DMS53 treated with DMSO at 0.1 percent for 48 hours (cell line): Measurements from ENCODE around the gene BTLA.
A peak's percentile ranks its signal among the peaks of the same experiment; 100 is the strongest.
"Not testable (repeated sequence)": the region's sequence is repeated elsewhere in the genome, so short reads cannot be mapped to it uniquely, and the experiment has no call there.

Experiments used
- DNase-seq: peaks from one replicate; lab custom pipeline; 2025; ENCODE audit not compliant: unreplicated experiment; lab: John Stamatoyannopoulos, UW

The BTLA gene, protein sequence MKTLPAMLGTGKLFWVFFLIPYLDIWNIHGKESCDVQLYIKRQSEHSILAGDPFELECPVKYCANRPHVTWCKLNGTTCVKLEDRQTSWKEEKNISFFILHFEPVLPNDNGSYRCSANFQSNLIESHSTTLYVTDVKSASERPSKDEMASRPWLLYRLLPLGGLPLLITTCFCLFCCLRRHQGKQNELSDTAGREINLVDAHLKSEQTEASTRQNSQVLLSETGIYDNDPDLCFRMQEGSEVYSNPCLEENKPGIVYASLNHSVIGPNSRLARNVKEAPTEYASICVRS

DNA sequence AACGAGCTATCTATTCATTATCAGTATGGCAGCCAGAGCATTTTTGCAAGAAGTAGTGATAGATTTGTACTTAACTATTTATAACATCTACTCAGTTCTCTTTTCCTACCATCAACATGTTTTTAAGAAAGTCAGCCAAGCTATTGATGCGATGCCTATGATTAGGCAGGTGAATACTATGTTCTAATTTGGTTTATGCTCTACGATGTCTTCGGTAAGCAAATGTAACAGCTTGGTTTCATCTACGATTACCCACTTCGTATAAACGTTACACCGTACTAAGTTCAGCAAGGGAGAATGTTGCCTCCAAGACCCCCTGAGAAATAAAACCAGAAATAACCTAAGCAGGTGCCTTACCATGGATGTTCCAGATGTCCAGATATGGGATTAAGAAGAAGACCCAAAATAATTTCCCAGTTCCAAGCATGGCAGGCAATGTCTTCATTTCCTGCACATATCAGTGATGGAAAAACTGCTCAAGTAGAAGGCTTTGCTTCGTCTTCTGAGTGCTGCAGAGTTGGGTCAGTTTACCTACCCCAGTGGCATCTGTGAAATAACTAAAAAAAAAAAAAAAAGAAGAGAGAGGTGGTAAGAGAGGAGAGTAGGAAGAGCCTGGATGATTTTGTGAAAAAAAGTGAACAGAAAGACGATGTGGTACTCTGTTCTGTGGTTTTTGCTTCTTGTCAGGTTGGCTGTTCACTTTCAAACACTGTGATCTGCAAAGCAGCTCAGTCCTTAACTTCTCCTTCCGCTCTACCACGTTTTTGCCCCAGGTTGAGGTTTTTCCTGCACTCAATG, at the start of gene BTLA:
Gene BTLA, minus strand, starts transcription at position 559 of the 798 bp plus-strand sequence. Its CDS starts 114 bp downstream, at position 445.
- no peak for DNase-seq

DNA sequence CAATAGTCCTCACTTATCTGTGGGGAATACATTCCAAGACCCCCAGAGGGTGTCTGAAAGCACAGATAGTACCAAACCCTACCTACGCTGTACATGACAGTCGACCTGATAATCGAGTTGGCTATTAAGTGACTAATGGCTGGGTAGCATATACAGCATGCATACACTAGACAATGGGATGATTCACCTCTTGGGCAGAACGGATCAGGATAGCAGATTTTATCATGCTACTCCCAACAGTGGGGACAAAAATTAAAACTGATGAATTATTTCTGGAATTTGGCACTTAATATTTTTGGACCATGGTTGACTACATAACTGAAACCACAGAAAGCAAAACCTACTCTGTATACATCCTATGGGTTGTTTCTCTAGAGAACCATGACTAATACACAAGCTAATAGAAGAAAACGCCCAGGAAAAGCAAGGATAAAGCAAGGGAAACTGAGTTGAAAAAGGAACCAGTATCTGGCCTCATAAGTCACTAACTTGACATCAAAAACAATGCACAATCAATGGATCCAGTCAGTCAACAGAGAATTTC, 47.0 kb upstream of the BTLA start:
- no peak for DNase-seq

DNA sequence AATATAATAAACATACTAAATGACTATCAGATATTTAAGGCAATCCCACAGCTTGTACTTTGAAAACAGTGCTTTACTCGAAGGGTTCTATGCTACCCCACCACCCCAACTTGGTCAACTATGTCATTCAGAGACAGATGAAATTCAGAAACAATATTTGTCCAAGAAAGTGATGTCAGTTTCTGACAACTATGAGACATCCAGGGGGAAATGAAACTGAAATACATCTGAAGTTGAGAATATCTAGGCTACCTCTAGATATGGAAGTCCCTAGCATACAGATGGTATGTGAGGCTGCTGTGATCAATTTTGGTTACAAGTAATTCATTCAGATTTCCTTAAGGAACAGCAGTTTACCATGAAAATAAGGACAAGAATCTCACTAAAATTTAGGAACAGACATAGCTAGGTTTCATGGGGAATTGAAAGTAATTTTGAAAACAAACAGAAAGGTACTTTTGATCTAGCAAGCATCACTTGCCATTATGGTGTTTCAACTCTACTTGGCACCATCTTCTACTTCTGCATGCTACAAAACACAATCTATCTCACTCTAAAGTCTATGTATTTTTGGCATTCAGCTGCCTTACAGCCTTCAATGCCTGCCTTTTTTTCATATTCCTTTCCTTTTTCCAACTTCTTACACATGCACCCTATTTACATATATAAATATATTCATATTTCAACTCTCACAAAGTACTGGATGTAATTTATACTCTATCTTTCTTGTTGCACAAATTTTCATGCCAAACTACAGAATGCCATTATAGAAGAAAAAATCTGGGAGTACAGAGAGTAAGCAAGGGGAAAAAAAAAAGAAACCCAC, 40.8 kb upstream of the BTLA start:
- DNase-seq = no peak

DNA sequence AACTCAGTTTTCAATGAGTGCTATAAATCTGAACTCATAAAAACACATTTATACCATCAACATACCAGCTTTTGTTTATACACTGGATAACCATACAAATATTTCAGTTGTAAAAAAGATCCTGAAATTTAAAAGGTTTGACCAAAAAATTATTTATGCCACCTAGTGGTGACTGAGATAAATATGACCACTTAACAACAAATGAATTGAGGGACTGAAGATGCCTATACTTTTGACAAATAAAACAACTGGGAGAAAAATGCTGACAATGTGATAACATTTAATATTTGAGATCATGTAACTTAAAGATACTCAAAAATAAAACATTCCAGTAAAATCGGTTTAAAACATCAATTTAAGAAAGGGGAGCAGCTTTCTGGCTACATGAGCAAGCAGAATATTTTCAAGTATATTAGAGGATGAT, 32.1 kb upstream of the BTLA start:
- peak; percentile 2 for DNase-seq

DNA sequence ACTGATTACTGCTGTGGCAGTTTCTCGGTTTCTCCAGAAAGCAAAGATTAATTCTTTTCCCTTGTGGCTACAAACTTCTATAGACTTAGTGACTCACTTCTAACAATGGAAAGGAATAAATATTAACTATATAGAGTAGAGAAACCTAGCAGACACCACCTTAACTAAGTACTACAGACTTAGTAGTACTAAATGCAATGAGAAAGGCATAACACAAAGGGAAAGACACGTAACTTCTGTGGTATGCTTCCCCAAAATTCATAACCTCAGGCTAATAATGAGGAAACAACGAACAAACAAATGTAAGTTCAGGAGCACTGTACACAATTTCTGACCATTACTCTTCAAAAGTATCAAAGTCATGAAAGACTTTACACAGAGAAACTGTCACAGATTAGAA, 31.3 kb upstream of the BTLA start:
- DNase-seq = no peak

DNA sequence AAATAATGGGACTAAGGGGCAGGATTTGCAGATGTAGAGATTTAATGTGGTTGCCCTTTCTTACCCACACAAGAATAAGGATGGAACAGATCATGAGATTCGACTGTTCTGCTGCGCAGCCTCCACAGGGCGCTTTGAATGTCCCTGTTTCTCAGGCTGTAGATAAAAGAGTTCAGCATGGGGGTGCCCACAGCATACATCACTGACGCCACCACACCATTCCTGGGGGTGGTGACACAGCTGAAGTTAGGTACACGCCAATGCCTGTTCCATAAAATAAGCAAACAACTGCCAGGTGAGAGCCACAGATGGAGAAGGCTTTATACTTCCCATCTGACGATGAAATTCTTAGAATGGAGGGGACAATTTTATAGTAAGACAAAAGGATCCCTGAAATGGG, 24.9 kb upstream of the BTLA start:
- DNase-seq = not testable (repeated sequence)

DNA sequence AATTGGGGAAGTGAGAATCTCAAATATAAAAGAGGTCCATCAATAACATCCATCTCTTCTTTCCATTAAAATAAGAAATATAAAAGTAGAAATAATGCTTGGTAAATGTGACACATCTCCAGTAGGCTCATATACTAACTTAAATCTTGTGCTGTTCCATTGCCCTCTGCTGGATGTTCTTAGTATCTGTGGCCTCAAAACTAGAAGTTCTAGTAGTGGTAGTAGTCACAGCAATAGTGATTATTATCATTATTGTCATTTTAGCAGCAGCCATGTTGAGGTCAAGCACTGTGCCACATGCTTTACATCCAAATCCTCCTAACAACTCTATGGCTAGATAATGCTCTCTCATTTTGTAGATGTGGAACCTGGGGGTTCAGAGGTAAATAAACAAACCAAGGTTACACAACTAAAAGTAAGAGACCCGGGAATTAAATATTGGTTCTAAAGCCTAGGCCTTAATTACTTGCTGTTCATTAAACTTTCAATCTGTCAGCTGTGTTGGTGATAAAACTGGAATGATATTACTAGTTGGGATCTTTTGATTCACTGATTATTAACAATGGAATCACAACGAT, 20.2 kb upstream of the BTLA start:
- peak; percentile 54 for DNase-seq

DNA sequence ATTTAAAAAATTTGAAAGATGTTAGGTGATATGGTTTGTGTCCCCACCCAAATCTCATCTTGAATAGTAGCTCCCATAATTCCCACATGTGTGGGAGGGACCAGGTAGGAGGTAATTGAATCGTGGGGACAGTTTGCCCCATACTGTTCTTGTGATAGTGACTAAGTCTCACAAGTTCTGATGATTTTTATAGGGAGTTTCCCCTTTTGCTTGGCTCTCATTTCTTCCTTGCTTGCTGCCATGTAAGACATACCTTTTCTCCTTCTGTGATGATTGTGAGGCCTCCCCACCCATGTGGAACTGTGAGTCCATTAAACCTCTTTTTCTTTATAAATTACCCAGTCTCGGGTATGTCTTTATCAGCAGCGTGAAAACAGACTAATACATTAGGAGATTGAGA, 19.7 kb upstream of the BTLA start:
- not testable (repeated sequence) for DNase-seq

DNA sequence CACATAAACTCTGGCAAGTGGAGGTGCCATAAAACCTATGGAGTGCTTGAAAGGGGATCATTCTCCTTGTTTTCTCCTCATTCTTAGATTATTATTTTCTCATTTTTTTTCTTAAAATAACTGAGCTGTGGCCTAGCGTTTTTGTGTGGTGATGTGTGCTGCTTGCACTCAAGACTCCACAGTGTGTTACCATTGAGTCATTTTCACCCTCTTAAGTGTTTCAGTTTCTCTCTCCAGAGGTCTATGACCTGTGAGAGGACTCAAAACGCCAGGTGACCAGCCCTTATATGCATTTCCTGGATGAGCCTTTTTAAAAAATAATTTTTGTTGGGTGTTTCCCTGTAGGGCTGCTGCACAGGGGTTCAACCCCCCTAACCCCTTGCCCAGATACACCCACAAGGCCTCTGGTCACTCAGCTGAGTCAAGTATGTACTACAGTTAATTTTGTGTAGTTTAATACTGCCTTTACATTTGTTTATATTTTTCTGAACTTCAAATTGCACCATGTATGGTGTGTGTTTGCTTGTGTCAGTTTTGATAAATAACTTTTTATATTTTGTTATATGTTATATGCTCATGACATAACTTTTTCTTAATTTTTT, 15.4 kb upstream of the BTLA start:
- no peak for DNase-seq

DNA sequence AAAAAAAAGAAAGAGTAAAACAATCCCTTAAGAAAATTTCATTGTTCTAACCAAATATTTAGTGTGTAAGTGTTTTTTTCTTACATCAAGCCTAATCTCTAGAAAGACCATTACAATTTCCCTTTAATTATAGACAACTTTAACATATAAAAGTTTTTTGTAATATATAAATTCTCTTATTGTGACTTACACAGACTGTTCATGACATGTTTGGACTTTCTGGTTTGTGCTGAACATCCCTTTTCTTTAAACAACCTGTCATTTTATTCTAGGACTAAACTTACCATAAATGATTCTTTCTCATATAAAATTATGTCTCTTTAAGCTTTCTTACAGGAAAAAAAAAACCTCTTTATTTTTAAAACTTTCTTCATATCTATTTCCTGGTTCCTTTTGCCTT, 13.0 kb upstream of the BTLA start:
- DNase-seq = no peak

DNA sequence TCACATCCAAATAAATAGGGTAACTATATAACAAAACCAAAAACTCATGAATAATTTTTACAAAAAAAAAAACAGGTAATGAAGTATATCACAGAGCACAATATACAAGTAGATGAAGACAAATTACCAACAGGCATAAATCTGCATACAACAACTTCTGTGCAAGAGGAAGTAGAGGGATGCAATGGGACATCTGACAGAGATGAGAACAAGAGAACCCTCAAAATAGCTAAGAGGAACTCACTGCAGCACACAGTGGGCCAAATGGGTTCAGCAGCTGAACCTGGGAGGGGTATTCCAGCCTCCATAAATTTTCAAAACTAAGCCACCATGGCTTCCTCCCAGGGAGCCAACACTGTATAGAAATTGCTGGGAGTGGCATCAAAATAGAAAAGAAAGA, 9.6 kb upstream of the BTLA start:
- no peak for DNase-seq

DNA sequence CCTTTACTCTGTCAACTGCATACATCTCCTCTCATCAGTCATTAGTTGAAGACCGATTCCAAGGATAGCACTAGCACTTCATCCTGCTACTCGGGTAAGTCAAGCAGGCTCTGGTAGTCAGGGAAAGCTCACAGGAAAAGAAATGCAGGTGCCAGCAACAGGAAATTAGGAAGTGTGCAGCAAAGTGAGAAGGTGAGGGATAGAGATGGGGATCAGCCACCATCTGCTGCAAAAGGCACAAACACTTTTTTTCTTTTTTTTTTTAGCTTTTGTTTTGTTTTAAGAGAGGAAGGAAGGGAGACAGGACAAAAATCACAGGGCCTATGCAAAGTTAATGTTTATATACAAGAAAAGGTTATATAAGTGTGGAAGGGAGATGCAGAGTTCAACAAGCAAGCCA, 9.0 kb upstream of the BTLA start:
- DNase-seq = no peak

DNA sequence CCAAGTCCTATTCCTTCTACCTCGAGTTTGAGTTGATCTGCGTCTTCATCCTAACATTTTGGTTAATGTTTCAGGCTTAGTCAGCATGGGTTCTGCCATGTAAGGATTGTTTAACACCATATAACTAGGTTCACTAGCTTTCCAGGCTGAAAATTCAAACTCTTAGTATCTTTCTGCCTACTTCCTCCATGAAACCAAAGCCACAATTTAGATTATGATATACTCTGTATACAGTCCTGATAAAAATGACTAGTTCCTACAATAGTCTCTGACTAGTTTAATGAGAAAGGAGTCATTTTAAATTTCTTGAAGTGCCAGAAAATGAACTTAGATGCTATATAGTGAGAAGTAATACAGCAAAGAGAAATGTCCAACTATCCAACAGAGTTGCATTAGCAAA, 6.6 kb upstream of the BTLA start:
- DNase-seq = no peak

DNA sequence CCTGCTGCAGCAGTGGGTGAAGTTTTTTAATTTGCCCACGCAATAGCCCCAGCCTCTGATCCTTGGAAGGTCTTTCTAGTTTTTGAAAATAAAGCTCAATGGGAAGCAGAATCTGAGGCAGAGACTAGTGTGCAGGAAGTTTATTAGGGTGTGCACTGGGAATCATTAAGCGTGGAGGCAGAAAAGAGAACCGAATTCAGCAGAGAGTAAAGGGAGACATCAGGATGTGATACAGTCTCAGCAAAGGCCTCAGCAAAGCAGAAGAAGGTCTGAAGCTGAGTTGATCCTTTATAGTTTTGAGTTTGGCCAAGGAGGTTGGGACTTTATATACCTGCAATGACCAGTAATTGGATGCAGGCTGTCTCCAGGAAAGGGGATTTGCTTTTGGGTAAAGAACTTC, 4.9 kb upstream of the BTLA start:
- DNase-seq = no peak

DNA sequence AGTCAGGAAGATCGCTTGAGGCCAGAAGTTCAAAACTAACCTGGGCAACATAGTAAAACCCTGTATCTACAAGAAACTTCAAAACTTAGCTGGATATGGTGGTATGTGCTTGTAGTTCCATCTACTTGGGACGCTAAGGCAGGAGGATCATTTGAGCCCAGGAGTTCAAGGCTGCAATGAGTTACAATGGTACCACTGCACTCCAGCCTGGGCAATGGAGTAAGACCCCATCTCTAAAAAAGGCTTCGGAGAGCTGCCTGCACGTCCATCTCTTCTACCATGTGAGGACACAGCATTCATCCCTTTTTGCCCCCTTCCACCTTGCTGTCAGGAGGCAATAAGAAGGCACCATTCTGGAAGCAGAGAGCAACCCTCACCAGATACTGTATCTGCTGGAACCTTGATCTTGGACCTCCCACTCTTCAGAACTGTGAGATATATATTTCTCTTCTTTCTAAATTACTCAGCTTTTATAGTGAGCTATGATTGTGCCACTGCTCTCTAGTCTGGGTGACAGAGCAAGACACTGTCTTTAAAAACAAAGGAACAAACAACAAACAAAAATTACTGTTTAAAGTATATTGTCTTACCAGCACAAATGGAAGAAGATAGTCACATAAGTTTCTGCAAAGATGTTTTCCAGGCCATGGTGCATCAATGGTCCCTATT, 4.2 kb upstream of the BTLA start:
- DNase-seq = no peak

DNA sequence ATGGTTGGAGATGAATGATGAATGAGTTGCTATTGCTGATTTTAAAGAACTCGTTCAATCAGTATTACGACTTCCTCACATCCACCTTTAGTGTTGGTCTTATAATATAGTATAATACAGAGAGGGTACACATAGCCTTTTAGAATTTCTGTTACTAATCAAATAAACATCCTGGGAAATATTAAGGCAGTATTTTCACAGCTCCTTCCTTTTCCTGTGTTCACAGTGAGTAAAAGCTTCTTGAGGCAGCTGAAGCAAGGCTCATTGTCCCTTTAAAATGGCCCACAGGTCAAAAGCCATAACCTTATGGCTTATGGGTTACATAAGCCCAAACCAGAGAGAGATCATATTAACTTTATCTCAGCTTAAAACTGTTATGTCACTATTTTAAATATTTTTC, 1.3 kb upstream of the BTLA start:
- DNase-seq = no peak

DNA sequence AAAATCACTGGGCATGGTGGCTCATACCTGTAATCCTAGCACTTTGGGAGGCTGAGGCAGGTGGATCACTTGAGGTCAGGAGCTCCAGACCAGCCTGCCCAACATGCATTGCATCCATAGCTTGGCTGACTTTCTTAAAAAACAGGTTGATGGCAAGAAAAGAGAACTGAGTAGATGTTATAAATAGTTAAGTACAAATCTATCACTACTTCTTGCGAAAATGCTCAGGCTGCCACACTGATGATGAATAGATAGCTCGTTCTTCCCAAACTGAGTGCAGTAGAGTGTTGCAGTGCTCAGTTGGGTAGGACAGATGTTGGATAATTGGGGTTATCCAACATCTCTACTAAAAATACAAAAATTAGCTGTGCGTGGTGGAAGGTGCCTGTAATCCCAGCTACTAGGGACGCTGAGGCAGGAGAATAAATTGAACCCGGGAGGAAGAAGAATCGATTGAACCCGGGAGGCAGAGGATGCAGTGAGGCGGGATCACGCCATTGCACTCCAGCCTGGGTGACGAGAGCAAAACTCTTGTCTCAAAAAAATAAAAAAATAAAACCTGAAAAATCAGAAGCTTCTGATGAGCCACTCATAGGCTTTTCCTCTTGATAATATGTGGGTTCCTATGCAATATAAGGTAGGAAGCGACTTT, 1.2 kb downstream of the BTLA start:
- no peak for DNase-seq

DNA sequence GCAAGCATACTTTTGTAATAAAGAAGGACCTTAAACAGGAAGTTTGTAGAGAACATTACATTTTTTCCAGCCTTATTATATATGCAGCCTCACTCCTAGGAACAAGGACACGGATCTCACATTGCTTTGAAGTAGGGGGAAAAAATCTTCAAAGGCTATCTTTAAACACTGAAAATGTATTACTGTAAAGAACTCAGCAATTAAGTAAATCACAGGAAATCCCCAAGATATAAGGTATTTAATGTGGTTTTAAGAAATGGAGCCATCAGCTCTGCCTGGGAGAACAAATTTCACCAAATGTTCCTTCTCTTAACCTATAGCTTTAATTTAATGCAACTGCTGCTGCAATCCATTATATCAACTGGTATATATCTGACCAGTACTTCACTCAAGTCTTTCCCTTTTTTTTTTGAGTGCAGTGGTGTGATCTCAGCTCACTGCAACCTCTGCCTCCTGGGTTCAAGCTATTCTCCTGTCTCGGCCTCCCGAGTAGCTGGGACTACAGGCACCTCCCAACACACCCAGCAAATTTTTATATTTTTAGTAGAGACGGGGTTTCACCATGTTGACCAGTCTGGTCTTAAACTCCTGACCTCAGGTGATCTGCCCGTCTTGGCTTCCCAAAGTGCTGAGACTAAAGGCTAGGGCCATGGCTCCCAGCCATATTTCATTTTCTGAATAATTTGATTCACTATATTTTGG, 2.8 kb downstream of the BTLA start:
- DNase-seq = no peak

DNA sequence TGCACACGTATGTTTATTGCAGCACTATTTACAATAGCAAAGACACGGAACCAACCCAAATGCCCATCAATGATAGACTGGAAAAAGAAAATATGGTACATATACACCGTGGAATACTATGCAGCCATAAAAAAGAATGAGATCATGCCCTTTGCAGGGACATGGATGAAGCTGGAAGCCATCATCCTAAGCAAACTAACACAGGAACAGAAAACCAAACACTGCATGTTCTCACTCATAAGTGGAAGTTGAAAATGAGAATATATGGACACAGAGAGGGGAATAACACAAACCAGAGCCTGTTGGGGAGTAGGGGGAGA, 4.9 kb downstream of the BTLA start:
- not testable (repeated sequence) for DNase-seq
